SU-DHL-6 (cell line): ENCODE measurements around the gene MRM2.

Source experiments
- EZH2phosphoT487 ChIP-seq: fragments of 200-600 bp; sonication (generic), shearing (Covaris generic); conservative IDR thresholded peaks from 2 replicates; pipeline ENCODE4 v1.6.1; 2018; ENCODE audit warnings: mild to moderate bottlenecking, antibody characterized with exemption, low read length, moderate library complexity, mixed read lengths
- TF ChIP-seq, protein P1 (sequence below): fragments of 200-600 bp; sonication (generic); IDR thresholded peaks from one replicate; pipeline ENCODE4 v1.5.1; 2017; ENCODE audit warnings: antibody characterized with exemption, mild to moderate bottlenecking, low read length, moderate library complexity; ENCODE audit not compliant: insufficient read depth, poor library complexity, severe bottlenecking

- TF ChIP-seq, protein P1, sequence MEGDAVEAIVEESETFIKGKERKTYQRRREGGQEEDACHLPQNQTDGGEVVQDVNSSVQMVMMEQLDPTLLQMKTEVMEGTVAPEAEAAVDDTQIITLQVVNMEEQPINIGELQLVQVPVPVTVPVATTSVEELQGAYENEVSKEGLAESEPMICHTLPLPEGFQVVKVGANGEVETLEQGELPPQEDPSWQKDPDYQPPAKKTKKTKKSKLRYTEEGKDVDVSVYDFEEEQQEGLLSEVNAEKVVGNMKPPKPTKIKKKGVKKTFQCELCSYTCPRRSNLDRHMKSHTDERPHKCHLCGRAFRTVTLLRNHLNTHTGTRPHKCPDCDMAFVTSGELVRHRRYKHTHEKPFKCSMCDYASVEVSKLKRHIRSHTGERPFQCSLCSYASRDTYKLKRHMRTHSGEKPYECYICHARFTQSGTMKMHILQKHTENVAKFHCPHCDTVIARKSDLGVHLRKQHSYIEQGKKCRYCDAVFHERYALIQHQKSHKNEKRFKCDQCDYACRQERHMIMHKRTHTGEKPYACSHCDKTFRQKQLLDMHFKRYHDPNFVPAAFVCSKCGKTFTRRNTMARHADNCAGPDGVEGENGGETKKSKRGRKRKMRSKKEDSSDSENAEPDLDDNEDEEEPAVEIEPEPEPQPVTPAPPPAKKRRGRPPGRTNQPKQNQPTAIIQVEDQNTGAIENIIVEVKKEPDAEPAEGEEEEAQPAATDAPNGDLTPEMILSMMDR: no peak
- TF ChIP-seq EZH2phosphoT487: no peak
Observed at GRCh38 chr7:2255145-2256139, 13.4 kb upstream of the MRM2 start.
